Measurements from ENCODE around the gene EID2. TPM values are rescaled to one million over a fixed set of nuclear protein-coding genes. Genes with fewer than 3 reads are reported as not detected.
A peak's percentile ranks its signal among the peaks of the same experiment; 100 is the strongest.

The EID2 gene
- total and polyA plus RNA-seq, 2 of the 13 experiments (the other 11 are each of a cell fraction or from before 2014, with no cell fraction given), result 3.7 to 14.1 TPM

DNA sequence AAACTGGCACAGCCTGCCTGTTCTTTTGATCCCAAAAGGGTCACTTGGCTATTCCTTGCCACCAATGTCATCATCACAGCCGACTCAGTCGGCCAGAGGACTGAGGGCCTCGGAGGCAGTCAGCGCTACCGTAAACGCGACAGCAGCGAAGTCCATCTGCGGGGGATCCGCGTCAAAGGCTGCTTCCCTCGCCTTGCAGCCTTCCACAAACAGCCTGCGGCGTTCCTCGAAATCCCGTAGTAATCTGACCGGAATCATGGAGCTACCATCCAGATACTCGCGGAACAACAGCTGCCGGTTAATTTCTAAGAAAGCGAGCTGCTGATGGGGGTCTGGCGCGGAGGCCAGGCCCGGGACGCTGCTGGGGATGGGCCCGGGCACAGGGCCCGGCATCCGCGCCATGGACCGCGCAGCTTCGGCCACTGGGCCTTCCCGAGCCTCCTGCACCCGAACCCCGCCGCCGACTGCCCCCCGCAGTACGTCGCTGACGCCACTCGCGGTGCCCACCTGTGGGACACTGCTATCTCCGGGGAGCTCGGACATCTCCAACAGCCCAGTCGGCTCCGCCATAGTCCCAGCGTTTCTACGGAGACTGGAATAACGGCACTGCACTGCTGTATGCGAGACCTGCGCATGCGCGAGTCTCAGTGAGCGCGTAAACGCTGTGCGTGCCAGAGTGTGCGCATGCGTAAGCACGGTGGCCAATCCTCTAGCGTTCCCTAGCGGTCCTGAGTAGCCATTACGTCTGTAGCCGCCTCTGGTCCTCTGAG is 7.5 kb downstream of the EID2 start, which contains the start of gene EID2B (continued):
- TF ChIP-seq, protein P1, sequence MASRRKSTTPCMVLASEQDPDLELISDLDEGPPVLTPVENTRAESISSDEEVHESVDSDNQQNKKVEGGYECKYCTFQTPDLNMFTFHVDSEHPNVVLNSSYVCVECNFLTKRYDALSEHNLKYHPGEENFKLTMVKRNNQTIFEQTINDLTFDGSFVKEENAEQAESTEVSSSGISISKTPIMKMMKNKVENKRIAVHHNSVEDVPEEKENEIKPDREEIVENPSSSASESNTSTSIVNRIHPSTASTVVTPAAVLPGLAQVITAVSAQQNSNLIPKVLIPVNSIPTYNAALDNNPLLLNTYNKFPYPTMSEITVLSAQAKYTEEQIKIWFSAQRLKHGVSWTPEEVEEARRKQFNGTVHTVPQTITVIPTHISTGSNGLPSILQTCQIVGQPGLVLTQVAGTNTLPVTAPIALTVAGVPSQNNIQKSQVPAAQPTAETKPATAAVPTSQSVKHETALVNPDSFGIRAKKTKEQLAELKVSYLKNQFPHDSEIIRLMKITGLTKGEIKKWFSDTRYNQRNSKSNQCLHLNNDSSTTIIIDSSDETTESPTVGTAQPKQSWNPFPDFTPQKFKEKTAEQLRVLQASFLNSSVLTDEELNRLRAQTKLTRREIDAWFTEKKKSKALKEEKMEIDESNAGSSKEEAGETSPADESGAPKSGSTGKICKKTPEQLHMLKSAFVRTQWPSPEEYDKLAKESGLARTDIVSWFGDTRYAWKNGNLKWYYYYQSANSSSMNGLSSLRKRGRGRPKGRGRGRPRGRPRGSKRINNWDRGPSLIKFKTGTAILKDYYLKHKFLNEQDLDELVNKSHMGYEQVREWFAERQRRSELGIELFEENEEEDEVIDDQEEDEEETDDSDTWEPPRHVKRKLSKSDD (CRISPR knock-in tag; IDR thresholded peaks at IDR 0.05; ENCODE audit: low read depth), result 0 out of 2 replicates have a peak, but pooled peaks have one; percentile 1
- TF ChIP-seq ZNF614 (CRISPR knock-in tag; IDR thresholded peaks at IDR 0.05; ENCODE audit: borderline replicate concordance), result no peak; the same call in 1 of the 2 replicates
- no peak for TF ChIP-seq TGIF2 (CRISPR knock-in tag; IDR thresholded peaks at IDR 0.05)
- TF ChIP-seq, protein P2, sequence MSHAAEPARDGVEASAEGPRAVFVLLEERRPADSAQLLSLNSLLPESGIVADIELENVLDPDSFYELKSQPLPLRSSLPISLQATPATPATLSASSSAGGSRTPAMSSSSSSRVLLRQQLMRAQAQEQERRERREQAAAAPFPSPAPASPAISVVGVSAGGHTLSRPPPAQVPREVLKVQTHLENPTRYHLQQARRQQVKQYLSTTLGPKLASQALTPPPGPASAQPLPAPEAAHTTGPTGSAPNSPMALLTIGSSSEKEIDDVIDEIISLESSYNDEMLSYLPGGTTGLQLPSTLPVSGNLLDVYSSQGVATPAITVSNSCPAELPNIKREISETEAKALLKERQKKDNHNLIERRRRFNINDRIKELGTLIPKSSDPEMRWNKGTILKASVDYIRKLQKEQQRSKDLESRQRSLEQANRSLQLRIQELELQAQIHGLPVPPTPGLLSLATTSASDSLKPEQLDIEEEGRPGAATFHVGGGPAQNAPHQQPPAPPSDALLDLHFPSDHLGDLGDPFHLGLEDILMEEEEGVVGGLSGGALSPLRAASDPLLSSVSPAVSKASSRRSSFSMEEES (CRISPR knock-in tag; IDR thresholded peaks at IDR 0.05), result no peak
- TF ChIP-seq DR1 (CRISPR knock-in tag; IDR thresholded peaks at IDR 0.05), result 0 out of 2 replicates have a peak, but pooled peaks have one; percentile 38
- TF ChIP-seq NRL (CRISPR knock-in tag; IDR thresholded peaks at IDR 0.05; ENCODE audit: borderline replicate concordance), result peak; percentile 85; the same call in 1 of the 2 replicates
- TF ChIP-seq TSC22D2 (CRISPR knock-in tag; IDR thresholded peaks at IDR 0.05; ENCODE audit: borderline replicate concordance), result no peak
- peak; percentile 72; the same call in 1 of the 2 replicates for TF ChIP-seq YEATS2 (CRISPR knock-in tag; IDR thresholded peaks at IDR 0.05; ENCODE audit: borderline replicate concordance)
- TF ChIP-seq, protein P3, sequence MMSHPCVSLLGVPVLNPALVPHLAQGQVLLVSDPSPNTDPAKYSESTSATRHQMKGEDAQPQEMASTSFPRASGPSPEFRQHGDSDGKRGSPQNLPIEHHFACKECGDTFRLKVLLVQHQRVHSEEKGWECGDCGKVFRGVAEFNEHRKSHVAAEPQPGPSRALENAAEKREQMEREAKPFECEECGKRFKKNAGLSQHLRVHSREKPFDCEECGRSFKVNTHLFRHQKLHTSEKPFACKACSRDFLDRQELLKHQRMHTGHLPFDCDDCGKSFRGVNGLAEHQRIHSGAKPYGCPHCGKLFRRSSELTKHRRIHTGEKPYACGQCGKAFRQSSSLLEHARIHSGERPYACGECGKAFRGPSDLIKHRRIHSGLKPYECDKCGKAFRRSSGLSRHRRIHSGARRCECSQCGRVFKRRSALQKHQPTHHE (CRISPR knock-in tag; IDR thresholded peaks at IDR 0.05; ENCODE audit: borderline replicate concordance), result 0 out of 2 replicates have a peak, but pooled peaks have one; percentile 29
- TF ChIP-seq ZNF775 (CRISPR knock-in tag; IDR thresholded peaks at IDR 0.05; ENCODE audit: borderline replicate concordance), result no peak
- 0 out of 2 replicates have a peak, but pooled peaks have one; percentile 23 for TF ChIP-seq ZBTB21 (CRISPR knock-in tag; IDR thresholded peaks at IDR 0.05)
- TF ChIP-seq WIZ (CRISPR knock-in tag; IDR thresholded peaks at IDR 0.05), result no peak
- TF ChIP-seq, protein P4, sequence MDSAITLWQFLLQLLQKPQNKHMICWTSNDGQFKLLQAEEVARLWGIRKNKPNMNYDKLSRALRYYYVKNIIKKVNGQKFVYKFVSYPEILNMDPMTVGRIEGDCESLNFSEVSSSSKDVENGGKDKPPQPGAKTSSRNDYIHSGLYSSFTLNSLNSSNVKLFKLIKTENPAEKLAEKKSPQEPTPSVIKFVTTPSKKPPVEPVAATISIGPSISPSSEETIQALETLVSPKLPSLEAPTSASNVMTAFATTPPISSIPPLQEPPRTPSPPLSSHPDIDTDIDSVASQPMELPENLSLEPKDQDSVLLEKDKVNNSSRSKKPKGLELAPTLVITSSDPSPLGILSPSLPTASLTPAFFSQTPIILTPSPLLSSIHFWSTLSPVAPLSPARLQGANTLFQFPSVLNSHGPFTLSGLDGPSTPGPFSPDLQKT (CRISPR knock-in tag; IDR thresholded peaks at IDR 0.05; ENCODE audit: borderline replicate concordance), result no peak
- 0 out of 2 replicates have a peak, but pooled peaks have one; percentile 9 for TF ChIP-seq ZNF773 (CRISPR knock-in tag; IDR thresholded peaks at IDR 0.05; ENCODE audit: borderline replicate concordance)
- TF ChIP-seq IRF2 (CRISPR knock-in tag; IDR thresholded peaks at IDR 0.05), result 0 out of 2 replicates have a peak, but pooled peaks have one; percentile 50
- TF ChIP-seq ZNF205 (CRISPR knock-in tag; IDR thresholded peaks at IDR 0.05), result peak; percentile 99
- no peak; the same call in 1 of the 2 replicates for TF ChIP-seq KLF6 (CRISPR knock-in tag; IDR thresholded peaks at IDR 0.05)
- no peak for TF ChIP-seq CEBPB (IDR thresholded peaks at IDR 0.05; ENCODE audit: borderline replicate concordance, low read depth, low read length)
- TF ChIP-seq IRX3 (CRISPR knock-in tag; IDR thresholded peaks at IDR 0.05; ENCODE audit: borderline replicate concordance, low read depth), result no peak

Data from HepG2 (cell line).